K562 (cell line): ENCODE measurements around the gene PYGO2. TPM values are rescaled to one million over a fixed set of nuclear protein-coding genes. Genes with fewer than 3 reads are reported as not detected.
A peak's percentile ranks its signal among the peaks of the same experiment; 100 is the strongest.

Experiments
- BCOR ChIP-seq: fragments of 450-650 bp; IDR thresholded peaks from 2 replicates; pipeline ENCODE4 v1.6.1; 2016
- DLX4 ChIP-seq: fragments of 250-450 bp; sonication (Bioruptor Pico); IDR thresholded peaks from 2 replicates; pipeline ENCODE4 v1.6.1; 2021; ENCODE audit warnings: mild to moderate bottlenecking
- HCFC1 ChIP-seq: IDR thresholded peaks from 2 replicates; pipeline ENCODE4 v1.6.1; 2012; ENCODE audit warnings: low read depth, low read length, improper control_type of control experiment
- KDM5B ChIP-seq: fragments of 200-600 bp; sonication (generic); IDR thresholded peaks from 2 replicates; pipeline ENCODE4 v1.6.1; 2012; ENCODE audit warnings: low read depth, mild to moderate bottlenecking, moderate library complexity, low read length, control low read depth, inconsistent platforms; ENCODE audit not compliant: insufficient replicate concordance
- LARP7 ChIP-seq: fragments of 450-650 bp; IDR thresholded peaks from 2 replicates; pipeline ENCODE4 v1.6.1; 2016
- MGA ChIP-seq: fragments of 450-650 bp; IDR thresholded peaks from 2 replicates; pipeline ENCODE4 v1.6.1; 2016; ENCODE audit warnings: mild to moderate bottlenecking, moderate library complexity
- NFE2 ChIP-seq: IDR thresholded peaks from 2 replicates; pipeline ENCODE4 v1.6.1; 2014; ENCODE audit warnings: antibody characterized with exemption, low read depth
- NR2C1 ChIP-seq, 2 experiments: fragments of 450-650 bp; IDR thresholded peaks; 2 replicates each; pipeline ENCODE4 v1.6.1; 2017; ENCODE audit warnings: mild to moderate bottlenecking in 2 of 2, antibody characterized with exemption in 1 of 2, inconsistent platforms in 1 of 2, missing compliant biosample characterization in 1 of 2, missing genetic modification characterization in 1 of 2
- PHF21A ChIP-seq: fragments of 450-650 bp; IDR thresholded peaks from 2 replicates; pipeline ENCODE4 v1.6.1; 2017; ENCODE audit warnings: low read depth, borderline replicate concordance
- PPARD ChIP-seq: fragments of 250-450 bp; sonication (Bioruptor Pico); IDR thresholded peaks from 2 replicates; pipeline ENCODE4 v1.8.0; 2022; ENCODE audit warnings: inconsistent platforms, mild to moderate bottlenecking, moderate library complexity
- RBM17 ChIP-seq: fragments of 200-400 bp; formaldehyde crosslinking; IDR thresholded peaks from 2 replicates; pipeline ENCODE4 v1.6.1; 2017; ENCODE audit warnings: low read depth, mild to moderate bottlenecking, low read length, borderline replicate concordance
- SIX5 ChIP-seq, 2 experiments: IDR thresholded peaks; 2 replicates each; pipeline ENCODE4 v1.6.1; 2011; ENCODE audit warnings: low read length in 2 of 2, borderline replicate concordance in 1 of 2, low read depth in 1 of 2, mild to moderate bottlenecking in 1 of 2, moderate library complexity in 1 of 2; ENCODE audit not compliant: insufficient read depth in 1 of 2
- ZNF263 ChIP-seq: sonication (generic); formaldehyde crosslinking; IDR thresholded peaks from 2 replicates; pipeline ENCODE4 v1.8.0; 2022; ENCODE audit warnings: mild to moderate bottlenecking, missing genetic modification reagents, borderline replicate concordance
- ZNF384 ChIP-seq: IDR thresholded peaks from 2 replicates; pipeline ENCODE4 v1.6.1; 2012; ENCODE audit warnings: low read depth, low read length, improper control_type of control experiment
- ZNF785 ChIP-seq: fragments of 250-450 bp; sonication (Bioruptor Pico); IDR thresholded peaks from 2 replicates; pipeline ENCODE4 v1.4.0; 2020; ENCODE audit warnings: mild to moderate bottlenecking
- polyA plus RNA-seq, 8 experiments: library from polyadenylated mRNA; depleted of rRNA in 4 of 8; stranded (reverse) in 5 of 8; unstranded in 3 of 8; fragments of >200 nt; fragmentation: Nextera tagmentation in 2 of 8; fragmentation: Illumina TruSeq in 1 of 8; extraction: Ambion mirVana in 2 of 8; extraction: Trizol in 1 of 8; gene quantifications; 2 replicates each; pipeline versions ENCODE4 v1.2.1 to v1.2.3, GENCODE V29; 2011 to 2014; ENCODE audit warnings: inconsistent platforms in 1 of 8, missing spikeins in 1 of 8
- total RNA-seq, 7 experiments: library from RNA; depleted of rRNA in 6 of 7; stranded (reverse); fragments of >200 nt in 6 of 7; fragmentation: Illumina TruSeq in 2 of 7; extraction: Trizol in 2 of 7; gene quantifications; 2 replicates each; pipeline versions ENCODE4 v1.2.1 to v1.2.3, GENCODE V29; 2011 to 2021; ENCODE audit warnings: low replicate concordance in 1 of 7
- TF ChIP-seq, protein P1 (sequence below): sonication (generic); formaldehyde crosslinking; IDR thresholded peaks from 2 replicates; pipeline ENCODE4 v1.9.0; 2022; ENCODE audit warnings: mild to moderate bottlenecking, missing genetic modification reagents

PYGO2 gene
- total and polyA plus RNA-seq, 9 of the 15 experiments (the other 6 are each of a cell fraction or from before 2014, with no cell fraction given): 8.3 to 36.2 (median 18.2) TPM

- TF ChIP-seq MGA (peak; percentile 100), PPARD (CRISPR knock-in tag) (no peak), ZNF263 (CRISPR knock-in tag) (peak; percentile 77; the same call in 1 of the 2 replicates), ZNF384 (no peak; the same call in 1 of the 2 replicates), NR2C1 (IDR thresholded peaks at IDR 0.05) (0 out of 2 replicates have a peak, but pooled peaks have one; percentile 46), NR2C1 (tag; IDR thresholded peaks at IDR 0.05) (peak; percentile 32; the same call in 1 of the 2 replicates), SIX5 (IDR thresholded peaks at IDR 0.05; ENCODE audit: borderline replicate concordance in 1 of 2, insufficient read depth in 1 of 2, low read depth in 1 of 2, low read length in 2 of 2) (peak in 1 of 2 experiments; percentile 3; a peak in 1 of 4 replicates), DLX4 (CRISPR knock-in tag) (no peak), HCFC1 (no peak; the same call in 1 of the 2 replicates), ZNF785 (CRISPR knock-in tag) (no peak), LARP7 (peak; percentile 59; the same call in 1 of the 2 replicates), RBM17 (no peak), NFE2 (0 out of 2 replicates have a peak, but pooled peaks have one; percentile 16), KDM5B (peak; percentile 83), BCOR (peak; percentile 74), PHF21A (peak; percentile 100)
- TF ChIP-seq, protein P1, sequence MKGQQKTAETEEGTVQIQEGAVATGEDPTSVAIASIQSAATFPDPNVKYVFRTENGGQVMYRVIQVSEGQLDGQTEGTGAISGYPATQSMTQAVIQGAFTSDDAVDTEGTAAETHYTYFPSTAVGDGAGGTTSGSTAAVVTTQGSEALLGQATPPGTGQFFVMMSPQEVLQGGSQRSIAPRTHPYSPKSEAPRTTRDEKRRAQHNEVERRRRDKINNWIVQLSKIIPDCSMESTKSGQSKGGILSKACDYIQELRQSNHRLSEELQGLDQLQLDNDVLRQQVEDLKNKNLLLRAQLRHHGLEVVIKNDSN (CRISPR knock-in tag): peak; percentile 96
Measured at GRCh38 chr1:154936555-154937084, 25.0 kb downstream of the PYGO2 start, which contains the start of gene PMVK (continued).
